WTC11 (cell line): ENCODE results near the gene LITAFD.

Experiments used
- TCF7 ChIP-seq: sonication (generic); formaldehyde crosslinking; IDR thresholded peaks from 2 replicates; pipeline ENCODE4 v1.8.0; 2022; ENCODE audit warnings: mild to moderate bottlenecking, low read depth, missing genetic modification reagents, moderate library complexity
- USF2 ChIP-seq: sonication (generic); formaldehyde crosslinking; IDR thresholded peaks from 2 replicates; pipeline ENCODE4 v1.8.1; 2023; ENCODE audit warnings: mild to moderate bottlenecking, missing genetic modification reagents, moderate library complexity

GRCh38 chr16:8923199-8923598 lies 41.0 kb downstream of the LITAFD start:
- no peak for TF ChIP-seq TCF7 (CRISPR knock-in tag)
- TF ChIP-seq USF2 = no peak
